GM19397 (cell line): ENCODE results near the gene CCNY.

Source experiments
- ATAC-seq: cut with Tn5 transposase; IDR thresholded peaks from one replicate; pipeline ENCODE4 v1.9.1; 2021; ENCODE audit warnings: mild to moderate bottlenecking, moderate library complexity; ENCODE audit not compliant: unreplicated experiment

The CCNY gene

GRCh38 chr10:35331894-35332640 is 4.2 kb upstream of the CCNY start:
- no peak for ATAC-seq

- ATAC-seq = no peak
These were observed 2.0 kb upstream of the CCNY start for GRCh38 chr10:35334297-35334696.

DNA sequence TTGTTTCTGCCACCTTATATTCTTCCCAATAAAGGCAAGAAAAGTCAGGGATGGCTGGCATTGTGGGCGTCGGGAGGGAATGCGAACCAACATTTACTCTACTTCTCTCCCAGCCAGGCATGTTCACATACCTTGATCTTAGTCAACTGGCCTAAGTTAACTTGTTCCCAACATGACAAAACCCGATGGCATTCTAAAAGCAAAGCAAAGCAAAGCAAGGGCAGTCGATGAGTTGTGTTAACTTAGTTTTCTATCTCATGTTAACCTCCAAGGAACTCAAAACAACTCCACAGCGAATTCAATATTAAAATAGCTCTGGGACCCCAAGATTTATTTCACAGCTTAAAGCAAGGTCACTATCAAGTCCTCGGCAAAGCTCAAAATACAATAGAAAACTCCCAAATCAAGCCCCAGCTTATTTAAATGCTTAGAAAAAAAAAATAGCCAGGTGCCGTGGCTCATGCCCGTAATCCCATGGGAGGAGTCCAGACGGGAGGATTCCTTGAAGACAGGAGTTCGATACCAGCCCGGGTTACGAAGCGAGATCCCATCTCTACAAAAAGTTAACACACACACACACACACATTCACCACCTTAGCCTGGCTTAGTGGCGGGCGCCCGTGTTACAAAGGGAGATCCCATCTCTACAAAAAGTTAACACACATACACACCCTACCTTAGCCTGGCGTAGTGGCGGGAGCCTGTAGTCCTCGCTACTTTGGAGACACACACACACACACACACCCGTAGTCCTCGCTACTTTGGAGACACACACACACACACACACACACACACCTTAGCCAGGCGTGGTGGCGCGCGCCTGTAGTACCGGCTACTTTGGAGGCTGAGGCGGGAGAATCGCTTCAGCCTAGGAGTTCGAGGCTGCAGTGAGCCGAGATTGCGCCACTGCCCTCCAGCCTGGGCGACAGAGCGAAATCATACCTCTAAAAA is 901 bp upstream of the CCNY start:
- ATAC-seq = peak; percentile 2

- ATAC-seq = peak; percentile 3
These were observed 863 bp downstream of the CCNY start for GRCh38 chr10:35336921-35337823.

DNA sequence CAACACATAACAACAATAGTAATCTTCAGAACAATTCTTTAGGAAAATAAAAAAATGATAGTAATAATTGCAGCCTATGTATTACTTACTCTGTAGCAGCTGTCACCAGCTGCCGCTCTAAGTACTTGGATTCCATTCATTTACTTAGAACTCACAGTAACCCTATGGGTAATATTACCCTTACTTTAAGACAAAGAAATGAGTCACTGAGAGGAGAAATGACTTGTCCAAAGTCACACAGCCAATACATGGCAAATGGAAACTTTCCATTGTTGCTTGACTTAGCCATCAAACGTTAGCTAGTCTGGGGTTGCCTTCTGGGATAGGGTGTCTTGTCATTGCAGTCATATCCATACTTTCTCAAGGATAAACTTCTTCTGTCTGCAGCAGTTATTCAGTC is 3.6 kb downstream of the CCNY start:
- ATAC-seq = peak; percentile 31

- ATAC-seq = no peak
These were observed 4.7 kb downstream of the CCNY start for GRCh38 chr10:35340975-35341374.

GRCh38 chr10:35341521-35341920 is 5.2 kb downstream of the CCNY start:
- peak; percentile 55 for ATAC-seq

- no peak for ATAC-seq
These were observed 6.0 kb downstream of the CCNY start for GRCh38 chr10:35342183-35342753.

DNA sequence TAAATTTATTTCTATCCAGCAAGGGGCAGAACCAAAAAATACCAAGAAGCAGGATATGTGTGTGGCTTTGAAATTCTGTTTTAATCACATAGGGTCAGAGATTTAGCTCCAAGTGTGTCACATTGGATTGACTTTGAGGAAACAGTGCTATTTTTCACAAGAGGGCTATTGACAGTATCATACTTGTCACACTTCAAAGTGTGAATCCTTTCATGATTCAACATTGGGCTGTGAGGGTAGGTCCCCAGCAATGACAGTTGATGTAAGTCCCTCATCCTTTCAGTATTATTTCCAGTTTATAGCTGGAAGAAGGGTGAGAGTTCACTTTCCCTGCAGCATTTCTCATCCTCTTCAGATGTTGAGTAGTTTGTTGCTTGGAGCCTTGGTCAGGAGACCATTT is 7.4 kb downstream of the CCNY start:
- ATAC-seq = no peak

GRCh38 chr10:35345383-35345742 is 9.1 kb downstream of the CCNY start:
- no peak for ATAC-seq

GRCh38 chr10:35346248-35346647 is 9.9 kb downstream of the CCNY start:
- no peak for ATAC-seq

DNA sequence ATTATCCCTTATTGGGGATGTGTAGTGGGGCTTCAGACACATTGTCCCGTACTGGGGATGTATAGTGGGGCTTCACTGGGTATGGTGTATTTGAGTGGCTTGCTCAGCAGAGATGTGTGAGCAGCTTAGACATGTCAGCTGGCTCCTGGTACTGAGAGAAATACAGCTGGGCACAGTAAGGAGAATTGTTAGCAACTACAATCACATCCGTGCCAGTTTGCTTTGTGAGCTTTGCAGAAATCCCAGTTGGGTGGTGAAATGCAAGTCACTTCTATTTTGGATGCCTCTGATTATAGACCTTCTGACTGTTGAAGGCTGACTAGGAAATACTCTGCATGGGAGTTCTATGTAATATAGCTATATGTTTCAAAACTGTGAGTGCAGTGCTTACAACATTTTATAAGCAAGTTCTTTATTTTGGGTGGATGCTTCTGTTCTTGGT is 10.8 kb downstream of the CCNY start:
- ATAC-seq = no peak

GRCh38 chr10:35347899-35348608 is 11.7 kb downstream of the CCNY start:
- ATAC-seq = no peak

DNA sequence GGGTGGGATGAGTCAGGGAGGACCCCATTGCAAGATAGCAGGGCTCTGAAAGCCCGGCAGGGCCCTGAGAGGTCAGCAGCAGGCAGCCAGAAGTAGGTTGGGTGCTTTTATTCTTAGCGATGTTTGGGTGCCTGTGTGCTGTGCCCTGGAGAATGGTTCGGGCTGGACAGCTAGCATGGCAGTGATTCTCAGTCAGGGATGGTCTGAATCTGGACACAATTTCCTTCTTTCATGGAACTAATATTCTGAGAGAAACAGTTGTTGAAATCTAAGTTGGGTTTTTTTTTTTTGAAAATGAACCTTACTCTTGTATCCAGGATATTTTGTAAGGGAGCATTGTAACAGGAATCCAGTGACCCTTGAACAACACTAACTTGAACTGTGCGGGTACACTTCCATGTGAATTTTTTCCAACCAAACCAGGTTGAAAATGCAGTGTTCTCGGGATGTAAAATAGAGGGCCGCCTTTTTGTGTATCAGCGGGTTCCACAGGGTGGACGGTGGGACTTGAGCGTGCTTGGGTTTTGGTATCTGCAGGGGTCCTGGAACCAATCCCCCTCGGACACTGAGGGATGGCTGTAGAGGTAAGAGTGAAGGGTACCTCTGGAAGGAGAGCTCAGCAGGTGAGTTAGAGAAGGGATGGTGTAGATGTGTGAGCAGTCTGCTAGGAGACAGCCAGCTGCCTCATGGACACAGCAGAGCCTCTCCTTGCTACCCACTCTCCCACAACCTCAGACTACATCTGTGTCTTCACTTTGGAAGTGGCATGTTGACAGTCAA is 12.5 kb downstream of the CCNY start:
- ATAC-seq = no peak

- ATAC-seq = no peak
These were observed 13.1 kb downstream of the CCNY start for GRCh38 chr10:35349389-35349915.

GRCh38 chr10:35351021-35351420 is 14.7 kb downstream of the CCNY start:
- peak; percentile 36 for ATAC-seq

DNA sequence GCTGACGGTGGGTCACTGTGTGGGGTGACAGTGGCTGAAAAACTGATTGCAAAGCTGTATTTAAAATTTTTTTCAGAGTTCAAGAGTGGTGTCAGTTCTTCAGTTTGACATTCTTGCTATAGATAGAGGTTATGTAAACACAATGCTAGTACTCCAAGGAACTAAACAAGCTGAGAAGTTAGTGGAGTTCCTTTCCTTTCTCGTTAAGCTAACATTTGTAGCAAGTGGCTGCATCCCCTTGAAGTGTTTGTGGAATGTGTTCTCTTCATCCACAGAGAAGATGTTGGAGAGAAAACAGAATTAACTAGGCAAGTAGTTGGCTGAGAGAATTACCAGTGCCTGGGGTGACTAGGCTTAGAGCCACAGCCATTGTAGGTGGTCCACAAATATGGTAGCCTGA is 15.8 kb downstream of the CCNY start:
- ATAC-seq = no peak

- no peak for ATAC-seq
These were observed 16.2 kb downstream of the CCNY start for GRCh38 chr10:35352512-35352911.

DNA sequence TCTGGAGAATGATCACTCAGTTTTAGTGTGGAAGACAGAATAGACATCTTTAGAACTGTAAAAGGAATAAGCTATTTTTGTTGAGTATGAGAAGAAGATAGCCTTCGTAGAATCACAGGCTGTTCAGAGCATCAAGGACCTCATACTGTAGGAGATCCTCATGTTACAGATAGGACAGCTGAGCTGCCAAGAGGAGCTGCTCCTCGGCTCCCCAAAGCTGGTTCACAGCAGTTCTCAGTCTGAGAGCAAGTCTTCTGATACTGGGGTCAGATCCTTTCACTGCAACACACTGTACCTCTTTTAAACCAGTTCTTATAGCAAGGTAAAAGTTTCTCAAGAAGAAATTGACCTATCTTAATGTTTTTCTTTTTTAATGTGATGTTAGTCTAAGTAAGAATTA is 17.1 kb downstream of the CCNY start:
- no peak for ATAC-seq
